ENCODE data around the gene VPS37C. TPM values are rescaled to one million over a fixed set of nuclear protein-coding genes. Genes with fewer than 3 reads are reported as not detected.

Gene VPS37C
- total RNA-seq, 1 experiment from 2014 or later, result 29.9 TPM

Other genes with a start within 250 kb of the VPS37C start
- 90.4 and 136 TPM in 2 replicates for gene TMEM109, start 247.3 kb downstream of the VPS37C start, total RNA-seq (2014; rRNA removed; shearing (Covaris generic))
- 47.5 and 60.7 TPM in 2 replicates for gene TMEM132A, start 237.0 kb downstream of the VPS37C start, total RNA-seq (2014; rRNA removed; shearing (Covaris generic))
- gene SLC15A3, start 209.2 kb downstream of the VPS37C start, total RNA-seq (2014; rRNA removed; shearing (Covaris generic)), result 26.5 and 35.8 TPM in 2 replicates
- 0.05 TPM in 1 of 2 replicates, not detected in the other for gene CD6, start 189.7 kb downstream of the VPS37C start, total RNA-seq (2014; rRNA removed; shearing (Covaris generic))
- gene CD5, start 58.9 kb downstream of the VPS37C start, total RNA-seq (2014; rRNA removed; shearing (Covaris generic)), result not detected in 2 replicates
- not detected in 2 replicates for gene PGA3, start 42.1 kb upstream of the VPS37C start, total RNA-seq (2014; rRNA removed; shearing (Covaris generic))
- gene PGA4, start 60.9 kb upstream of the VPS37C start, total RNA-seq (2014; rRNA removed; shearing (Covaris generic)), result not detected in 2 replicates
- not detected in 2 replicates for gene PGA5, start 79.7 kb upstream of the VPS37C start, total RNA-seq (2014; rRNA removed; shearing (Covaris generic))
- gene VWCE, start 133.9 kb upstream of the VPS37C start, total RNA-seq (2014; rRNA removed; shearing (Covaris generic)), result 0.03 and 0.26 TPM in 2 replicates
- 188 and 303 TPM in 2 replicates for gene DDB1, start 171.7 kb upstream of the VPS37C start, total RNA-seq (2014; rRNA removed; shearing (Covaris generic))
- 15.8 and 28.5 TPM in 2 replicates for gene TKFC, start 171.8 kb upstream of the VPS37C start, total RNA-seq (2014; rRNA removed; shearing (Covaris generic))
- gene CYB561A3, start 200.5 kb upstream of the VPS37C start, total RNA-seq (2014; rRNA removed; shearing (Covaris generic)), result 51.4 and 60.1 TPM in 2 replicates
- 46.1 and 65.4 TPM in 2 replicates for gene TMEM138, start 200.9 kb upstream of the VPS37C start, total RNA-seq (2014; rRNA removed; shearing (Covaris generic))
- 24.4 and 26.3 TPM in 2 replicates for gene TMEM216, start 231.2 kb upstream of the VPS37C start, total RNA-seq (2014; rRNA removed; shearing (Covaris generic))

Measured in SJSA1 (cell line).